GM12875 (cell line): ENCODE measurements around the gene LIX1L.

Source experiments
- H3K4me3 ChIP-seq: one replicate; pipeline ENCODE4 v1.5.1; 2011; ENCODE audit warnings: low read depth, low read length, control low read depth
- TF ChIP-seq, protein P1 (sequence below): IDR thresholded peaks from 2 replicates; pipeline ENCODE4 v1.5.1; 2011; ENCODE audit warnings: low read depth, mild to moderate bottlenecking, control low read depth, inconsistent platforms, low read length, moderate library complexity, borderline replicate concordance; ENCODE audit not compliant: insufficient read depth

Gene LIX1L

DNA sequence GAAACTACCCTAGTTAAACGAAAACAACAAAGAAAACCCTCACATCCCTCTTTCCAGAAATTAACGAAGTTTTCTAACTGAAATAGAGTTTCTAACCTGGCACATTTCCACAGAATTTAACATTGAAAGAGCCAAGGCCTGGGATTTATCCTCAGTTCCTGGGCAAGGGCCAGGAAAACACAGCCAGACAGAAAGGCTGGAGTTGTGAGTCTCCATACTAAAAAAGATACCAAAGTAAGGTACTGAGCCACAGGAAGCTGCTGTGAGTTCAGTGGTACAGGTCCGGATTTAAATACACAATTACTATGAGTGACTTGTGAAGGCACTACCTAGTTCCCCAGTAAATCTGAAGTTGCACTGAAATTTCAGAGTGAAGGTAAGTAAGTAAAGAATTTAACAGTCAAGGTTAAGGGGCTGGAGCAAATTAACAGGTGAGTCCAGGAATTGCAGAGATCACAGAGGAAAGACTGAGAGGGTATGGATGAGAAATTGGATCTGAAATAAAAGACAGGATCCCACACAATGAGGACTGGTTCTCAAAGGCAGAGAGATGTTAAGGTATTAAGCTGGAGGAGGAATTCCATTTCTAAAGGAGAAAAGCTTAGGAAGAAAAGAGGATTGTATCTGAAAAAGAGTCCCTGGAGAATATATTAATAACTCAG, 905 bp downstream of the LIX1L start:
- H3K4me3 ChIP-seq = peak overlapping the region; percentile 61
- TF ChIP-seq, protein P1, sequence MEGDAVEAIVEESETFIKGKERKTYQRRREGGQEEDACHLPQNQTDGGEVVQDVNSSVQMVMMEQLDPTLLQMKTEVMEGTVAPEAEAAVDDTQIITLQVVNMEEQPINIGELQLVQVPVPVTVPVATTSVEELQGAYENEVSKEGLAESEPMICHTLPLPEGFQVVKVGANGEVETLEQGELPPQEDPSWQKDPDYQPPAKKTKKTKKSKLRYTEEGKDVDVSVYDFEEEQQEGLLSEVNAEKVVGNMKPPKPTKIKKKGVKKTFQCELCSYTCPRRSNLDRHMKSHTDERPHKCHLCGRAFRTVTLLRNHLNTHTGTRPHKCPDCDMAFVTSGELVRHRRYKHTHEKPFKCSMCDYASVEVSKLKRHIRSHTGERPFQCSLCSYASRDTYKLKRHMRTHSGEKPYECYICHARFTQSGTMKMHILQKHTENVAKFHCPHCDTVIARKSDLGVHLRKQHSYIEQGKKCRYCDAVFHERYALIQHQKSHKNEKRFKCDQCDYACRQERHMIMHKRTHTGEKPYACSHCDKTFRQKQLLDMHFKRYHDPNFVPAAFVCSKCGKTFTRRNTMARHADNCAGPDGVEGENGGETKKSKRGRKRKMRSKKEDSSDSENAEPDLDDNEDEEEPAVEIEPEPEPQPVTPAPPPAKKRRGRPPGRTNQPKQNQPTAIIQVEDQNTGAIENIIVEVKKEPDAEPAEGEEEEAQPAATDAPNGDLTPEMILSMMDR = no peak

DNA sequence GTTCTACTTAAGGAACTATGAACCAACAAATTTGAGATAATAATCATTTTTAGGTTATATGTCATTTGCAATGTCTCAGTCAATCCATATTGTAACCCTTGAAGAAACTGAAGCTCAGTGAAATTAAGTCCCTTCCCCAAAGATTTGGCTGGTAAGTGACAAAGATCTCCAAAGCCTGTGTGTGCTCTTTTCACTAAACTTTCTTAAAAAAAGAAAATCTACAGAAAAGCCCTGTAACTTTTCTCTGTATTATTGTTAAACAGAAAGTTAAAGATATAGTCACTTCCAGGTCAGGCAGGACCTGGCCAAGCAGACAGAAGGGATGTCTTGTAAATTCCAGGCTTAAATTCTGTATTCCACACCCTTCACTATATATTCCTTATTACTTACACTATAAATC, 1.5 kb downstream of the LIX1L start:
- TF ChIP-seq, protein P1 = no peak
- H3K4me3 ChIP-seq = peak overlapping the region; percentile 61

DNA sequence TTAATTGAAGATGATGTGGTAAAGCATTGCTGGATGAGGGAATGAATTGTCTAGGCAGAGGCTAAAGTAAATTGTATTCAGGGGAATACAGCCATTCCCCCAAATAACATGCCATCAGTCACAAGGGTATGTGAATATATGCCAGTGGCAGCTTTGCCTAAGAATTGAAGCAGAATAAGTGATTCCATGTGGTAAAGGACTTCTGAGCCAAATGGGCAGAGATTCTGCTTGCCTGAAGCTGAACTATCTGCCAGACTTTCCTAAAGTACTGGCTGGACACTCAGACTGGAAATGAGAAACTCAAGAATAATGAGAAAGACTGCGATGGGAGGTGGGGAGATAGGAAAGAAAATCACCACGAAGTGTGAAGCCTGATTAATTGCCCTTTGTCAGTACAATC, 2.4 kb downstream of the LIX1L start:
- TF ChIP-seq, protein P1 = no peak
- H3K4me3 ChIP-seq = no peak overlapping the region

DNA sequence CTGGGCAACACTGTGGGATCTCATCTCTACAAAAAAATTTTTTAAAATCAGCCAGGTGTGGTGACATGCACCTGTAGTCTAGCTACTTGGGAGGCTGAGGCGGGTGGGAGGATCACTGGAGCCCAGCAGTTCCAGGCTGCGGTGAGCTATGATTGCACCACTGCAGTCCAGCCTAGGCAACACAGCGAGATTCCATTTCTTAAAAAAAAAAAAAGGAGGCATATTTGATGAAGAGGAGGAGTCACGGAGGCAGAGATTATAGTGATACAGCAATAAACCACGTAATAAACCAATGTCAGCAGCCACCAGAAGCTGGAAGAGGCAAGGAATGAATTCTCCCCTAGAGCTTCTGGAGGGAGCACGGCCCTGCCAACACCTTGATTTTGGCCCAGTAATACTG, 4.0 kb downstream of the LIX1L start:
- TF ChIP-seq, protein P1 = no peak
- no peak overlapping the region for H3K4me3 ChIP-seq

DNA sequence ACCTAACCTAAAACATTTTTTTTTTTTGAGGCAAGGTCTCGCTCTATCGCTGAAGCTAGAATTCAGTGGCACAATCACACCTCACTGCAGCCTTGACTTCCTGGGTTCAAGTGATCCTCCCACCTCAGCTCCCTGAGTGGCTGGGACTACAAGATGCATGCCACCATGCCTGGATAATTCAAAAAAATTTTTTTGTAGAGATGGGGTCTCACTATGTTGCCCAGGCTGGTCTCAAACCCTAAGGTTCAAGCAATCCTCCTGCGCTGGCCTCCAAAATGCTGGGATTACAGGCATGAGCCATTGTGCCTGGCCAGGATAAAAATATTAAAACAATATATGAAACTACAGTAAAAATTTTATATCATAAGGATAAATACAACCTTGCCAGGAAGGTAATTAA, 4.9 kb downstream of the LIX1L start:
- TF ChIP-seq, protein P1 = no peak
- no peak overlapping the region for H3K4me3 ChIP-seq

DNA sequence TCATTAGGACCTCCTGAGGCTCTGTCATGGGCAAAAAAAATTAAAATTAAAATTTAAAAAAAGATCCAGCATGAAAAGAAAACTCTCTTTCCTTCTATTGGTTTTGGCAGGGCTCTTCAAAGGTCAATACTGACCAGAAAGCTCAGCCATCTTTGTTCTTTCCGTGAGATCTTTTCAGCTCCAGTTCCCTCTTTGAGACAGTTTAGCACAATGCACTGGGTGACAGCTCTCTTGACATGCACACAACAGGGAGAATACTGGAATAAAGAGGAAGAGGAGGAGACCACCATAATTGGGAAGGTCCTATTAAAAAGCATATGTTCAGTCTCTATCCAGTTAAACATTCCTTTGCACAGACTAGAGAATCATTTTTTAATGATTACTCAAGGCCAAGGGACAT, 6.3 kb downstream of the LIX1L start:
- no peak overlapping the region for H3K4me3 ChIP-seq
- TF ChIP-seq, protein P1 = no peak

DNA sequence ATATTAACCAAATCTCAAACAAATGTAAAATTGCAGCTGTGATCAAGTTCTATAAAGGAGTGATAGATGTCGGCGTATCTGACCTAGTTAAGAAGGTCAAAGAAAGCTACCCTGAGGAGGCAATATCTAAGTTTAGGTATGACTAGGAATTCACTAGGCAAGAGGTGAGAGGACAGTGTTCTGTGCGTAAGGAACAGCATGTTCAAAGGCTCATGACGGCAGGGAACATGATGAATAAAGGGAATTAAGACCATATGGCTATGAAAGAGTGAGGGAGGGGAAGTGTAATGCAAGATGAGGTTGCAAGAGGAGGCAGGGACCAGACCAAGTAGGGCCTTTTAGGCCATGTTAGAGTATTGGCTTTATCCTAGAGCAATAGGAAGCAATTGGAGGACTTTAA, 8.6 kb downstream of the LIX1L start:
- no peak overlapping the region for H3K4me3 ChIP-seq
- TF ChIP-seq, protein P1 = no peak
